HCT116 (cell line): ENCODE data around the gene IPCEF1. TPM values are rescaled to one million over a fixed set of nuclear protein-coding genes. Genes with fewer than 3 reads are reported as not detected.

Experiments
- ATAC-seq: fragments of 200-7000 bp; cut with Tn5 transposase; 2 replicates; pipeline ENCODE4 v1.9.1; 2020; ENCODE audit warnings: mild to moderate bottlenecking, moderate library complexity
- BruUV-seq: library from RNA; stranded (reverse); fragments of 400-500 nt; replicated peaks from 2 replicates; lab custom pipeline; 2021; lab: Mats Ljungman, UMichigan
- CTCF ChIA-PET: fragments of 300-600 bp; sonication (Branson Sonifier 250); formaldehyde crosslinking; loops from one replicate; lab custom pipeline; 2021; ENCODE audit warnings: antibody characterized with exemption; lab: Charles Lee
- POLR2A ChIA-PET: fragments of 300-600, 350-600 bp; sonication (Branson Sonifier 250); formaldehyde crosslinking; loops from one replicate; lab custom pipeline; 2021; ENCODE audit warnings: antibody characterized with exemption; lab: Charles Lee
- RAD21 ChIA-PET, 2 experiments: fragments of 300-600 bp; sonication (Branson Sonifier 250); formaldehyde crosslinking; loops; one replicate each; lab custom pipeline; 2023; ENCODE audit warnings: low total read pairs in 2 of 2; ENCODE audit not compliant: uncharacterized antibody in 2 of 2, unreplicated experiment in 2 of 2, low non-redundant PET in 1 of 2; lab: Charles Lee
- DNase-seq: peaks from one replicate; pipeline ENCODE4 v3.0.0-alpha.2; 2010; ENCODE audit warnings: low read depth, low spot score
- H2AFZ ChIP-seq: fragments of 200-600 bp; shearing (Covaris generic), sonication (generic); 2 replicates; pipeline ENCODE4 v1.6.1; 2017; ENCODE audit warnings: low read depth, mixed run types, mixed read lengths, antibody characterized with exemption, low read length; ENCODE audit not compliant: poor library complexity, severe bottlenecking
- H3K27ac ChIP-seq: 2 replicates; pipeline ENCODE4 v1.5.1; 2012; ENCODE audit warnings: low read depth, low read length
- H3K27me3 ChIP-seq: fragments of 200-600 bp; sonication (generic); 2 replicates; pipeline ENCODE4 v1.6.1; 2016; ENCODE audit warnings: mixed run types, low read length, mixed read lengths; ENCODE audit not compliant: insufficient read depth
- H3K36me3 ChIP-seq, 2 experiments: fragments of 200-500 bp in 1 of 2; fragments of 200-600 bp in 1 of 2; sonication (Bioruptor generic) in 1 of 2; sonication (generic) in 1 of 2; 2 replicates each; pipeline versions ENCODE4 v1.5.1 to v1.6.1; 2014 to 2016; ENCODE audit warnings: low read length in 2 of 2, inconsistent platforms in 1 of 2, mixed read lengths in 1 of 2, mixed run types in 1 of 2; ENCODE audit not compliant: insufficient read depth in 2 of 2, control insufficient read depth in 1 of 2
- H3K4me1 ChIP-seq, 2 experiments: fragments of 200-600 bp in 1 of 2; sonication (generic) in 1 of 2; 2 replicates each; pipeline versions ENCODE4 v1.5.1 to v1.6.1; 2012 to 2017; ENCODE audit warnings: low read length in 2 of 2, inconsistent platforms in 1 of 2, mild to moderate bottlenecking in 1 of 2, mixed read lengths in 1 of 2, mixed run types in 1 of 2, moderate library complexity in 1 of 2; ENCODE audit not compliant: insufficient read depth in 2 of 2, control insufficient read depth in 1 of 2
- H3K4me2 ChIP-seq: fragments of 200-600 bp; sonication (generic); 2 replicates; pipeline ENCODE4 v1.6.1; 2017; ENCODE audit warnings: mixed run types, low read length, mixed read lengths
- H3K4me3 ChIP-seq, 2 experiments: fragments of 200-600 bp in 1 of 2; sonication (generic) in 1 of 2; replicated peaks in 1 of 2; 2 replicates each; pipeline ENCODE4 v1.5.1; 2011 to 2016; ENCODE audit warnings: low read length in 2 of 2, control low read depth in 1 of 2, low read depth in 1 of 2, mild to moderate bottlenecking in 1 of 2, mixed read lengths in 1 of 2, mixed run types in 1 of 2
- H3K79me2 ChIP-seq: fragments of 200-600 bp; sonication (generic); 2 replicates; pipeline ENCODE4 v1.6.1; 2017; ENCODE audit warnings: mild to moderate bottlenecking, mixed run types, low read length, moderate library complexity, mixed read lengths; ENCODE audit not compliant: insufficient read depth
- H3K9ac ChIP-seq: fragments of 200-600 bp; sonication (generic); 2 replicates; pipeline ENCODE4 v1.6.1; 2016; ENCODE audit warnings: low read length, mixed read lengths
- H3K9me2 ChIP-seq: fragments of 200-600 bp; sonication (generic), shearing (Covaris generic); 2 replicates; pipeline ENCODE4 v1.6.1; 2017; ENCODE audit warnings: mixed run types, mild to moderate bottlenecking, moderate library complexity; ENCODE audit not compliant: insufficient read depth
- H3K9me3 ChIP-seq, 2 experiments: fragments of 200-500 bp in 1 of 2; fragments of 200-600 bp in 1 of 2; sonication (Bioruptor generic) in 1 of 2; sonication (generic) in 1 of 2; 2 replicates each; pipeline ENCODE4 v1.6.1; 2014 to 2017; ENCODE audit warnings: low read length in 2 of 2, mixed read lengths in 2 of 2, inconsistent platforms in 1 of 2, low read depth in 1 of 2, mild to moderate bottlenecking in 1 of 2, mixed run types in 1 of 2, moderate library complexity in 1 of 2; ENCODE audit not compliant: control insufficient read depth in 1 of 2, insufficient read depth in 1 of 2
- H4K20me1 ChIP-seq: fragments of 200-600 bp; sonication (generic), shearing (Covaris generic); 2 replicates; pipeline ENCODE4 v1.6.1; 2017; ENCODE audit warnings: mixed run types, mild to moderate bottlenecking, moderate library complexity; ENCODE audit not compliant: insufficient read depth
- ATF3 ChIP-seq: IDR thresholded peaks from 2 replicates; pipeline ENCODE4 v1.6.1; 2012
- CEBPB ChIP-seq: IDR thresholded peaks from 2 replicates; pipeline ENCODE4 v1.6.1; 2012; ENCODE audit warnings: low read depth
- EGR1 ChIP-seq: IDR thresholded peaks from 2 replicates; pipeline ENCODE4 v1.6.1; 2012; ENCODE audit warnings: low read depth
- ELF1 ChIP-seq: IDR thresholded peaks from 2 replicates; pipeline ENCODE4 v1.6.1; 2012; ENCODE audit warnings: low read depth, borderline replicate concordance
- EZH2phosphoT487 ChIP-seq: fragments of 200-600 bp; IDR thresholded peaks from 2 replicates; pipeline ENCODE4 v1.6.1; 2018; ENCODE audit warnings: antibody characterized with exemption, borderline replicate concordance
- FOSL1 ChIP-seq: IDR thresholded peaks from 2 replicates; pipeline ENCODE4 v1.6.1; 2012; ENCODE audit warnings: low read depth
- POLR2A ChIP-seq: IDR thresholded peaks from 2 replicates; pipeline ENCODE4 v1.7.0; 2011; ENCODE audit warnings: borderline replicate concordance; ENCODE audit not compliant: insufficient read depth, insufficient read length; ENCODE audit errors: extremely low read depth
- REST ChIP-seq: IDR thresholded peaks from 2 replicates; pipeline ENCODE4 v1.6.1; 2012; ENCODE audit warnings: low read depth
- SIN3A ChIP-seq: IDR thresholded peaks from 2 replicates; pipeline ENCODE4 v1.6.1; 2012; ENCODE audit warnings: low read depth
- SRF ChIP-seq: IDR thresholded peaks from 2 replicates; pipeline ENCODE4 v1.6.1; 2012; ENCODE audit warnings: low read depth
- YY1 ChIP-seq: IDR thresholded peaks from 2 replicates; pipeline ENCODE4 v1.6.1; 2011; ENCODE audit warnings: low read length, low read depth, moderate library complexity, mild to moderate bottlenecking; ENCODE audit not compliant: insufficient replicate concordance; ENCODE audit errors: extremely low read depth
- ZFX ChIP-seq: fragments of 450-650 bp; IDR thresholded peaks from 2 replicates; pipeline ENCODE4 v1.6.1; 2017
- intact Hi-C: fragments of 100-400 bp; cut with micrococcal nuclease; formaldehyde crosslinking; loops from 2 replicates; pipeline ENCODE4 v1.10.0; 2022
- total RNA-seq: library from RNA; stranded (reverse); gene quantifications from one replicate; pipeline ENCODE4 v1.2.1, GENCODE V29; 2021; ENCODE audit not compliant: unreplicated experiment
- TF ChIP-seq, protein P1 (sequence below), 3 experiments: fragments of 200-600 bp in 1 of 3; sonication (generic) in 1 of 3; IDR thresholded peaks in 2 of 3; conservative IDR thresholded peaks in 1 of 3; 2 replicates each; pipeline ENCODE4 v1.5.1; 2012 to 2017; ENCODE audit warnings: low read depth in 2 of 3, low read length in 2 of 3, antibody characterized with exemption in 1 of 3, borderline replicate concordance in 1 of 3, control low read depth in 1 of 3, mild to moderate bottlenecking in 1 of 3, mixed read lengths in 1 of 3, mixed run types in 1 of 3, moderate library complexity in 1 of 3; ENCODE audit not compliant: insufficient read depth in 1 of 3

Gene IPCEF1
- total RNA-seq, 1 experiment from 2014 or later, result 0.32 TPM

GRCh38 chr6:154232013-154232910, 124.3 kb downstream of the IPCEF1 start:
- Histone ChIP-seq H4K20me1 (no peaks in the 10 kb centered on the region), H3K36me3 (no peaks in the 10 kb centered on the region), H3K4me3 (no peak overlapping the region), H3K9me2 (no peaks in the 10 kb centered on the region), H3K27ac (no peak overlapping the region), H3K27me3 (no peaks in the 10 kb centered on the region), H3K9ac (no peak overlapping the region), H3K4me1 (no peaks in the 10 kb centered on the region), H3K79me2 (no peaks in the 10 kb centered on the region), H3K4me2 (no peak overlapping the region), H3K9me3 (no peaks in the 10 kb centered on the region), H2AFZ (no peak overlapping the region)
- RAD21 ChIA-PET, result no interaction called here
- DNase-seq (no peak), ATAC-seq (no peak)
- no TSS peak for BruUV-seq
- TF ChIP-seq ELF1, result no peak
- TF ChIP-seq FOSL1, result no peak
- TF ChIP-seq SIN3A, result no peak
- TF ChIP-seq, protein P1, sequence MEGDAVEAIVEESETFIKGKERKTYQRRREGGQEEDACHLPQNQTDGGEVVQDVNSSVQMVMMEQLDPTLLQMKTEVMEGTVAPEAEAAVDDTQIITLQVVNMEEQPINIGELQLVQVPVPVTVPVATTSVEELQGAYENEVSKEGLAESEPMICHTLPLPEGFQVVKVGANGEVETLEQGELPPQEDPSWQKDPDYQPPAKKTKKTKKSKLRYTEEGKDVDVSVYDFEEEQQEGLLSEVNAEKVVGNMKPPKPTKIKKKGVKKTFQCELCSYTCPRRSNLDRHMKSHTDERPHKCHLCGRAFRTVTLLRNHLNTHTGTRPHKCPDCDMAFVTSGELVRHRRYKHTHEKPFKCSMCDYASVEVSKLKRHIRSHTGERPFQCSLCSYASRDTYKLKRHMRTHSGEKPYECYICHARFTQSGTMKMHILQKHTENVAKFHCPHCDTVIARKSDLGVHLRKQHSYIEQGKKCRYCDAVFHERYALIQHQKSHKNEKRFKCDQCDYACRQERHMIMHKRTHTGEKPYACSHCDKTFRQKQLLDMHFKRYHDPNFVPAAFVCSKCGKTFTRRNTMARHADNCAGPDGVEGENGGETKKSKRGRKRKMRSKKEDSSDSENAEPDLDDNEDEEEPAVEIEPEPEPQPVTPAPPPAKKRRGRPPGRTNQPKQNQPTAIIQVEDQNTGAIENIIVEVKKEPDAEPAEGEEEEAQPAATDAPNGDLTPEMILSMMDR (IDR thresholded peaks at IDR 0.05 in 2 of 3, conservative IDR thresholded peaks at IDR 0.05 in 1 of 3; ENCODE audit: borderline replicate concordance in 1 of 3, insufficient read depth in 1 of 3, low read depth in 2 of 3, low read length in 2 of 3), result no peak
- CTCF ChIA-PET, result no interaction called here
- intact Hi-C loops, result no loop called here
- POLR2A ChIA-PET, result no interaction called here

DNA sequence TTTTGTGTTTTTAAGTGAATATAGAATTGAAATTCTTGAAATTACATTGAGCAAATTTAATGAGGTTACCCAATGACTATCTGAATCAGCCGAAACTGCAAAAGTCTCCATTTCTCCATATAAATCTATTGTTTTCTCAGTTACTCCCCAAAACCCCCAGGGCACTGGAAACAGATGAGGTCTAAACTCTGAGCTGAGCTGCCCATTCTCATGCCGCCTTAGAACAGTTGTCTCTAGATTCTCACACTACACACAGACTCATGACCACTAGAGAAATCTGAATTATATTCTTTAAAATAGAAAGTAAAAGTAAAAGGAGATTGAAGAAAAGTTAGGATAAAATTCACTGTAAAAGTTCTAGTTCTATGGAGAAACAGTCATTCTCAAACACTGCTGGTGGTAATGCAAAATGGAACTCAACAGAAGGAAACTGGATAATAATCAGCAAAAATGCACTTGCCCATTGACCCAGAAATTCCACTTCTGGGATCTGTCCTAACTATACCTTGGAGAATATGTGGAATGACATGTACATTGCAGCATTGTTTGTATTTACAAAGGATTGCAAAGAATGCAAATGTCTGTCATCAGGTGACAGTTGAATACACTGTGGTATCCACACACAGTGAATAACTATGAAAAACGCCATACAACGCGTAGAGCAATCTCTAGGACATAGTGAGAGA, 125.5 kb downstream of the IPCEF1 start:
- ATAC-seq, result no peak

More for the DNA sequence above, 125.5 kb downstream of the IPCEF1 start:
- Histone ChIP-seq H3K9ac (no peak overlapping the region), H3K9me3 (no peaks in the 10 kb centered on the region), H3K4me2 (no peak overlapping the region), H3K9me2 (no peaks in the 10 kb centered on the region), H3K4me1 (no peaks in the 10 kb centered on the region), H3K27me3 (no peaks in the 10 kb centered on the region), H3K27ac (no peak overlapping the region), H2AFZ (no peak overlapping the region)
- intact Hi-C loops, result no loop called here
- RAD21 ChIA-PET, result no interaction called here
- TF ChIP-seq CEBPB (no peak), SIN3A (no peak), EZH2phosphoT487 (no peak), REST (no peak), EGR1 (no peak), ATF3 (no peak), ZFX (no peak), POLR2A (no peak), SRF (no peak), ELF1 (no peak), YY1 (no peak)
- TF ChIP-seq, all 23 proteins: peak for 0
- Histone ChIP-seq H3K79me2 (no peaks in the 10 kb centered on the region), H3K4me3 (no peak overlapping the region), H4K20me1 (no peaks in the 10 kb centered on the region), H3K36me3 (no peaks in the 10 kb centered on the region)
- ChIA-PET CTCF (no interaction called here), POLR2A (no interaction called here)
- BruUV-seq, result no TSS peak
- DNase-seq, result no peak
